Ureter (tissue), 1 donor: ENCODE data around the gene ITM2B. TPM values are rescaled to one million over a fixed set of nuclear protein-coding genes. Genes with fewer than 3 reads are reported as not detected.
A peak's percentile ranks its signal among the peaks of the same experiment; 100 is the strongest.
"Not testable (repeated sequence)": the region's sequence is repeated elsewhere in the genome, so short reads cannot be mapped to it uniquely, and the experiment has no call there.

Source experiments
- DNase-seq: peaks from one replicate; pipeline ENCODE4 v3.0.0-alpha.2; 2020; ENCODE audit warnings: low spot score
- total RNA-seq: library from RNA; stranded (reverse); gene quantifications from one replicate; pipeline ENCODE4 v1.2.4, GENCODE V29; 2023
- donor health status: DM: yes; HTN: yes; CAD: no.

ITM2B gene
- 682 TPM for total RNA-seq

DNA sequence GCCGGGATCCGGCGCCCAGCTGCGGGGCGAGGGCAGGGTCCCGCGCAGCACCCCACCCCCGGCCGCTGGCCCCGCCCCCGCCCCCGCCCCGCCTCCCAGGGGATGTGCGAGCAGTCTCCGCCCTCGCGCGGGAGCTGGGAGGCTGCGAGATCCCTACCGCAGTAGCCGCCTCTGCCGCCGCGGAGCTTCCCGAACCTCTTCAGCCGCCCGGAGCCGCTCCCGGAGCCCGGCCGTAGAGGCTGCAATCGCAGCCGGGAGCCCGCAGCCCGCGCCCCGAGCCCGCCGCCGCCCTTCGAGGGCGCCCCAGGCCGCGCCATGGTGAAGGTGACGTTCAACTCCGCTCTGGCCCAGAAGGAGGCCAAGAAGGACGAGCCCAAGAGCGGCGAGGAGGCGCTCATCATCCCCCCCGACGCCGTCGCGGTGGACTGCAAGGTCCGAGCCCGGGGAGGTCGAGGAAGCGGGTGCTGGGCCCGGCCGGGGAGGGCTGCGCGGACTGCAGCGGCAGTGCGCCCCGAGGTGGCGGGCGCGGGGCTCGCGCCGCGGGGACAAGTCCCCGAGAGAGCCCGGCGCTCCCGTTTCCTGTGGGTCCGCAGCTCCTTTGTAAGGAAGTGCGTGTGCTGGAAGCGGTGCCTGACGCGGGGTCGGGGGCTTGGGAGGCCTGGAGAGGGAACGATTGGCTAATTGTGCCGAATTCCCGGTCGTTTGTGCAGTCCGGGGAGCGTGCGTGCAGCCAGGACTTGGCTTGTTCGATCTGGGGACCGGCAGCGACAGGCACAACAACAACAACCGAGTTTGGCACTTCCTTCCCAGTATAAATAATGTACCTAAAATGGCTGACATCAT, at the start of gene ITM2B:
Gene ITM2B, plus strand, starts transcription at position 161 of the 843 bp plus-strand sequence. Its CDS starts 155 bp downstream, at position 316.
- DNase-seq = peak; percentile 81

DNA sequence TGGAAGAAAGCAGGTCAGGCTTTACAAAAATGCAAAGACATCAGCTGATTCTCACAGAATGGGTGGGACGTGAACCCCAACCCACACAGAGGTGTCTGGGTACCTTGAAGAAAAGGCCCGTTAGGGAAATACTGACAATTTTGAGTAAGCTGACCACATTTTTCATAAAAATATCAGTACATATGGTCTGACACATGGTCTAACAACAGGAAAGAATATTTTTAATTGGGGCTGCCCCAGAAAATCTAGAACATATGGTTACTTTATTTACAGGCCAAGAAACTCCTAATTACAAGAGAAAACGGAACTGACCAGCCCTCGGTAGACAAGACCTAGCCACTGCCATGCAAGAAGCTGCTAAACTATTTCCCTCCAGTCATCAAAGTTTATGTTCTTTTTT, 48.7 kb upstream of the ITM2B start:
- DNase-seq = no peak

DNA sequence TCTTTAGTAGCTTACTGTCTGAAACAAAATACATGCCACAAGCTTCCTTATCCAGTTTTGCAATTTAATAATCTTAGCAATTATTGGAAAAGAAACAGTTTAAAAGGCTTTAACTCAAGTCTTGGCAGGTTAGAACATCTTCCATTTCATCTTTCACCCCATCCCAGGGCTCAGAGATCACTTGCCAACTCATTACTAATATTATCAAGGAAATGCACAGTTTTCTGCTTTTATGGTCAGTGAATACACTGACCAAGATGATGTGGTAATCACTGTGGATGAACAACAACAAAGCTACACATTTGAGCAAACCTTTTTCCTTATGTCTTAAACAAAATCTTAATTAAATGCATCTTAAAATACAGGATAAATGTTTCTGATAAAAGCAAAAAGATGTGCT, 48.0 kb upstream of the ITM2B start:
- no peak for DNase-seq

DNA sequence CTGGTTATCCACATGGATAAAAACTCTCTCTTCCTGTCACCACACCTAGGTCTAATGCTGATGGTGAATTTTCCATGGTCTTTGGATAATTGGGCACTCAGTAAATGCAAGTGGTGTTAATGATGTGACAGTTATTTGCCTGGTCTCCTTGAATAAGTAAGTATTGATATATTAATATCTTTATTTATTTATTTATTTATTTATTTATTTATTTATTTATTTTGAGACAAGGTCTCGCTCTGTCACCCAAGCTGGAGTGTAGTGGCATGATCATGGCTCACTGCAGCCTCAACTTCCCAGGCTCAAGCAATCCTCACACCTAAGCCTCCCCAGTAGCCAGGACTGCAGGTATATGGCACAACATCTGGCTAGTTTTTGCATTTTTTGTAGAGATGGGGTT, 46.3 kb upstream of the ITM2B start:
- no peak for DNase-seq

DNA sequence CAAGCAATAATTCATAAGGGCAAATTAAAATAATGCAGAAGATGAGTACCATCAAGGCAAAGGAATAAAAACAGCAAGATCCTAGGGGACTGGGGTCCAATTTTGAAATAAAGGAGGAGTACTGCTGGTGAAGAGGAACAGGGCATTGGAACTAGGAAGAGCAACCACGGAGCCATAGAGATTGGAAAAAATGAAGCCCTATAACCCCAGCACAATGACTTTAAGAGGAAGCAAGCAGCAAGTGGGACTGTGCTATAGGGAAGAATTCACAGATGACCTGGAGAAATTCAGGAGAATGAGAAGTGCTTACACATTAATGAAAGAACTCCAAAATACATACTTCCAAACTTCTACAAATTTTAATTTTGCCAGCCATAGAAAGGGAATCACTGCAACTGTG, 44.9 kb upstream of the ITM2B start:
- no peak for DNase-seq

DNA sequence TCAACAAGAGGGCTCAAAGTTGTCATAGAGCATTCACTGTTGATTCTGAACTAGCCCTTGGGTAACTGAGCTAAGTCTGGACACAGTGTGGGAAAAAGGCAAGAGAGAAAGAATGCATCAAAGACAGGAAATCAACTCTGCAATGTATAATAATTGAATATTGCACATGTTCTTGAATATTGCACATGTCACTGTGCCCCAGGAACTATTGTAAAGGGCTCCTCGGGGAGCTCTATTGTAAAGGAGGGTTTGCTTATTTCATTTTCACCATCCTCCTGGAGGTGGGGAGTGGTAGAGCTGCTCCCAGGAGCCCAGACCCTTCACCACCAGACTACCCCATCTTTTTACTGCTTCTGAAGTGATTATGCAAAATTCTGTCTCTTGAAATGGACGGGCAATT, 44.4 kb upstream of the ITM2B start:
- DNase-seq = no peak

DNA sequence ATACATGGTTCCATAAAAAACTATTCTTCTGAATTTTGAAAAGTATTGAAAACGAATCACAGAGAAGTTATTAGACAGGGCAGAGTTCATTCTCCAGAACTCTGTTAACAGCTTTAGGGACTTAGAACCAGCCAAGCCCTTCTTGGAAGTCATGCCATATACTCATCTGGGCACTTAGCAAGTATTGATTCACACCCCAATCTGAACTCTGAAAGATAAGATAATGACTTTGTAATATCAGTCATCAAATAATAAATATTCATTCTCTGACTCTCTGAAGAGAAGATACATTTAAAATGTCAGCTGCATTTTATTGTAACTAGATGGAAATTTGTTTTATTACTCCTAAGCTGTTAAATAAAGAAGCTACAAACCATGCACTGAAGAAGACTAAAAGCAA, 43.8 kb upstream of the ITM2B start:
- no peak for DNase-seq

DNA sequence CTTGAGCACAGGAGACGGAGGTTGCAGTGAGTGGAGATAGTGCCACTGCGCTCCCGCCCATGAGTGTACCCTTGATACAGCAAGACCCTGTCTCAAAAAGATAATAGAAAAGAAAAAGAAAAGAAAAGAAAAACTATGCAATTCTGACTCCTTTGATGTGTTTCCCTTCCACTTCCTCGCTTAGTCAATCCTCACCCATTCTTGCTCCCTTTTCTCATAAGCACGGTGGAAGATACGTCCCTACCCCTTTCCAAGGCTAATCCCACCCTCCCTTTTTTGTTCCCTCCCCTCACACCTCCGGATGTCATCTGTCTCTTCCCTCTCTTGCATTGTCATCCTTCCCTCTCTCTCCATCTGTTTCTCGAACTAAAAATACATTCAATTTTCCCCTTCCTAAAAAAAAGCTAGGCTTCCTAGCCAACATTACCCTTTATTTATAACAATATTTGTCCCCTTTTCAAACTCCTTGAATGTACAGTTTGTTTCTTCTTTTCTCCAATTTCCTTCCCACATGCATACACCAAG, 40.5 kb upstream of the ITM2B start:
- DNase-seq = no peak

DNA sequence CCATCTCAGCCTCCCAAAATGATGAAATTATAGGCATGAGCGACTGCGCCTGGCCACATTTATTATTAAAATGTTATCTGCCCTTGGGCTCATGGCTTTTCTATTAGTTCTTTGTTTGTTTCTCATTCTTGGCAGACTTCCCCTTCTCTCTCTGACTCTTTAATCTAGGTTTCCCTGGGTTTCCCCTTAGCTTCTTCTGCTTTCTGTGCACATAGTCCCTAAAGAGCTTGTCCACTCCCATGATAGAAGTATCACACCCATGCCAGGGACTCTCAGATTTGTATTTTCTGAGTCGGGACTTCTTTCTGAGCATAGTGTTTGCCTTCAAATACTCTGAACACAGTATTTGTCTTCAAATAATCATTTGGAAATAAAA, 38.6 kb upstream of the ITM2B start:
- DNase-seq = no peak

DNA sequence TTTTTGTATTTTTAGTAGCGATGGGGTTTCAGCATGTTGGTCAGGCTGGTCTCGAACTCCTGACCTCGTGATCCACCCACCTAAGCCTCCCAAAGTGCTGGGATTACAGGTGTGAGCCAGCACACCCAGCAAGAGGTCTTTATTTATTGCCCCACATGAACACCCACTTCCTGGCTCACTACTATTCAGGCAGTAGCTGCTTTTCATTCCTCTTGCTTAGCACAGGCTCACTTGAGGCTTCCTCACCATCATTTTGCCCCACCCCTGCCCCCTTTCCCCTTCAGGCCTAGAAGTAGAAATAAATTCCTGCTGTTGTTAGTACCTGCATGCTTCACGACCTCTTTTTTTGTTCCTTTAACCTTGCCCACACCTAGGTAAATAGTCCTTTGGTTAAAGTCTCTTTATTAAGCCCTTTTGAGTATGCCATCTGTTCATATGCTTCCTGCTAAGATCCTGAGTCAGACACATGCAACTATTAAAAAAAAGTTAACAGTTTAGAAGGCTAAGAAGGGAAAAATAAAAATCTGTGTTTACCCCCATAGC, 33.5 kb upstream of the ITM2B start:
- no peak for DNase-seq

DNA sequence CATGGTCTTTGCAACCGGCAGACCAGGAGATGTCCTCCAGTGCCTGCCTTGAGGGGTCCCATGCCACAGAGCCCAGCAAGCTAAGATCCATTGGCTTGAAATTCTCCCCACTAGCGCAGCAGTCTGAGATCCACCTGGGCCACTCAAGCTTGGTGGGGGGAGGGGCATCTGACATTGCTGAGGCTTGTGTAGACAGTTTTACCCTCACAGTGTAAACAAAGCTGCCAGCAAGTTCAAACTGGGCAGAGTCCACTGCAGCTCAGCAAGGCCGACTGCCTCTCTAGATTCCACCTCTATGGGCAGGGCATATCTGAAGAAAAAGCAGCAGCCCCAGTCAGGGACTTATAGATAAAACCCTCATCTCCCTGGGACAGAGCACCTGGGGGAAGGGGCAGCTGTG, 32.0 kb upstream of the ITM2B start:
- DNase-seq = no peak

DNA sequence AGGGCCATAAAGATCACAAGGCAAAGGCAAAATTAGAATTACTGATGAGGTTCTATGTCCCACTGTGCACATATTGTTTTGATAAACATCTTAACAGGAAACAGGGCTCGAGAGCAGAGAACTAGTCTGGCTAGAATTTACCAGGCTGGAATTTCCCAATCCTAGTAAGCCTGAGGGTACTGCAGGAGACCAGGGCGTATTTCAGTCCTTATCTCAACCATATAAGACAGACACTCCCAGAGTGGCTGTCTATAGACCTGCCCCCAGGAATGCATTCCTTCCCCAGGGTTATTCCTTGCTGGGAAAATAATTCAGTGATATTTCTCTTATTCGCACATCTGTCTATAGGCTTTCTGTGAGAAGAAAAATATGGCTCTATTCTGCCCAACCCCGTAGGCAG, 25.8 kb upstream of the ITM2B start:
- not testable (repeated sequence) for DNase-seq

DNA sequence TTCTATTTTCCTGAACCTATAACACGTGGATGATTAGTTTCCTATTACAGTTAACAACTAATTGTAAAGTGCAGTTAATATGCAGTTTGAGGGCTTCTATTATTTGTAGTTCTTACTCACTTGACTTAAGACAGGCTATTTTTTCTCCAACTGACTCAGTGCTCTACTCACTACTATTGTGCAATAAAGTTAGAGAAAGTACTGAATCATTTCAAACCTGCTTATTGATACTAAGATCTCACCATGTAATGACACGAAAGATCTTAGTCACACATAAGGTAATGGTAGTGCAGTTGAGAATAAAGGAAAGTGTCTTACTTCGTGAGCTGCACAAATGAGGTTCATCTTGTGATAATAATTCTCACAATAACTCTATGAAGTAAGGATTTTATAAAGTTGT, 22.8 kb upstream of the ITM2B start:
- no peak for DNase-seq

DNA sequence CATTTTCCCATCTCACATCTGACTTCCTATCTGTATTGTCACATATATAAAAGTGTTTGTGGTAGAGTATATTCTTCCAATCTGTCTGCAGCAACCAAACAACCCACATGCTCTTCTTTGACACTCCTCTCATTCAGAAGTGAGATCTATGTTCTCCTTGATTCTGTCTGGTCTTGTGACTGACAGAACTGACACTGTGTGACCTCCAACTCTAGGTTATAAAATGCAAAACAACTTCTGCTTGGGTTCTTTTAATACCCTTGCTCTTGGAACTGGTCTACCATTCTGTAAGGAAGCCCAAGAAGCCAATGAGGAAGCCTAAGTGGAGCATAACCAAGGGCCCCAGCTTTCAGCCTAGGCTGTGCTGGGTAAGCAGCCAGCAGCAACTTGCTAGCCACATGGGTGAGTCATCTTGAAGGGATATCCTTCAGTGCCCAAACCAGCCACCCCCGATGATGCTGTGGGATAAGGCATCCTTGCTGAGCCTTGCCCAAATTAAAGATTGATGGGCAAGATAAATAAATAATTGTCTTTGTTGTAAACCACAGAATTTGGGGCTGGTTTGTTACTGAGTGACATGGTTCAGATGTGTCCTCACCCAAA, 18.4 kb upstream of the ITM2B start:
- DNase-seq = no peak

DNA sequence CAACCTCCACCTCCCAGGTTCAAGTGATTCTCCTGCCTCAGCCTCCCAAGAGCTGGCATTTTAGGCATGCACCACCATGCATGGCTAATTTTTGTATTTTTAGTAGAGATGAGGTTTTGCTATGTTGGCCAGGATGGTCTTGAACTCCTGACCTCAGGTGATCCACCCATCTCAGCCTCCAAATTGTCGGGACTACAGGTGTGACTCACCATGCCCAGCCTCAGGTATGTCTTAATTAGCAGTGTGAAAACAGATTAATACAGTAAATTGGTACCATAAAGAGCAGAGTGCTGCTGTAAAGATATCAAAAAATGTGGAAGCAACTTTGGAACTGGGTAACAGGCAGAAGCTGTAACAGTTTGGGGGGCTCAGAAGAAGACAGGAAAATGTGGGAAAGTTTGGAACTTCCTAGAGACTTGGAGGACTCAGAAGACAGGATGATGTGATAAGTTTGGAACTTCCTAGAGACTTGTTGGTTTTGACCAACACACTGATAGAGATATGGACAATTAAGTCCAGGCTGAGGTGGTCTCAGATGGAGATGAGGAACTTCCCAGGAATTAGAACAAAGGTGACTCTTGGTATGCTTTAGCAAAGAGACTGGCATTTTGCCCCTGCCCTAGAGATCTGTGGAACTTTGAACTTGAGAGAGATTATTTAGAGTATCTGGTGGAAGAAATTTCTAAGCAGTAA, 17.3 kb upstream of the ITM2B start:
- not testable (repeated sequence) for DNase-seq

DNA sequence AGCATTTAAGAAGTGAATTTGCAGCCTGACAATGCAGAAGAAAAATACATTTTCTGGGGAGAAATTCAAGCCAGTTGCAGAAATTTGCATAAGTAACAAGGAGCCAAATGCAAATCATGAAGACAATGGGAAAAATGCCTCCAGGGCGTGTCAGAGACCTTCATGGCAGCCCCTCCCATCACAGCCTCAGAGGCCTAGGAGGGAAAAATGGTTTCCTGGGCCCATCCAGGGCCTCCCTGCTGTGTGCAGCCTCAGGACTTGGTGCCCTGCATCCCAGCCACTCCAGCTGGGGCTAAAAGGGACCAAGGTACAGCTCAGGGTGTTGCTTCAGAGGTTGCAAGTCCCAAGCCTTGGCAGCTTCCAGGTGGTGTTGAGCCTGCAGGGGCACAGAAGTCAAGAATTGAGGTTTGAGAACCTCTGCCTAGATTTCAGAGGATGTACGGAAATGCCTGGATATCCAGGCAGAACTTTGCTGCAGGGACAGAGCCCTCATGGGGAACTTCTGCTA, 16.7 kb upstream of the ITM2B start:
- DNase-seq = no peak

DNA sequence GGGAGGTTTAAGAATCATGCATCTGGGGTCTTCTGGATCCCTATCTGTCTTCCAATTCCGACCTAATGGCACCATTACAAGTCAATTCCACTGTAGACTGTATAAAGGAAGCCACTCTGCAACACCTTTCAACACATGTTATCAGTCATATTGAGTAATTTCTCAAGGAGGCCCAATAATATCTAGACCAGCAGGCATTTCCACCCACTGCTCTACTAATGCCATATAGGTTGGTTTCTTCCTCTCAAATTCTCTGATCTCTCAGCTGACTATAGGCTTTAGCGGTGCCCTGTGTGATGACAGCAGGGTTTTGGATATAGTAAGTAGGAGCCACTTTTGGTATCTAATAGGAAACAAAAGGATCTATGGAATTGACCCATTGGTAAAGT, 12.4 kb upstream of the ITM2B start:
- DNase-seq = no peak

DNA sequence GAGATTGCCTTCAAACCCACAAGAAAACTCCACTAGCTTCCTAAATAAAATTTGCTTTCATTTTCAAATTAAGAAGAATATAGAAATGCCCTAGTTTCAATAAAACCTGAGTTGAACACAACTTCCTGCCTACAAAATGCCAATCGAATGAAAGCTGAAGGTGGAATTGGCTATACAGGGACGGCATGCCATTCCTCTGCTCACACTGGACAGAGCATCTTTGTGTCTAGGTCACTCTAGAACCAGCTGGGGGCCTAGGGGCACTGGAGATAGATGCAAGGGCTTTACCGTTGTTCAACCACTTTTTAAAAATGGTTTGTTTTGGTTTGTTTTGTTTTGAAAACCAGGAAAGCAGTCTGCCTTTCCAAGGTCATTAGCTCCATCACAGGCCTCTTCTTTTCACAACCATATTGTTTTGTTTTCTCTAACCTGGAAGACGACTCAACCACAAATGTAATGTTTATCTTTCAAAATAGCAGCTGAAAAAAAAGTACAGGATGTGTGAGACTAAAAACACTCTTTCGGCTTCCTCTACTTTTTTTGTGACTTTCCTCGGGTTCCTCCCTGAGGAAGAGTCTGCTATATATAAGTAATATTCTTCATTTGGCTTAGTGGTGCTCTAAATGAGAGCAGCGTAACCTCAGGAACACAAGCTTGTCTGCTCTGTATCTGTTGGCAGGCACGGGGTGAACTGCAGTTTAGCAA, 11.9 kb upstream of the ITM2B start:
- DNase-seq = no peak

DNA sequence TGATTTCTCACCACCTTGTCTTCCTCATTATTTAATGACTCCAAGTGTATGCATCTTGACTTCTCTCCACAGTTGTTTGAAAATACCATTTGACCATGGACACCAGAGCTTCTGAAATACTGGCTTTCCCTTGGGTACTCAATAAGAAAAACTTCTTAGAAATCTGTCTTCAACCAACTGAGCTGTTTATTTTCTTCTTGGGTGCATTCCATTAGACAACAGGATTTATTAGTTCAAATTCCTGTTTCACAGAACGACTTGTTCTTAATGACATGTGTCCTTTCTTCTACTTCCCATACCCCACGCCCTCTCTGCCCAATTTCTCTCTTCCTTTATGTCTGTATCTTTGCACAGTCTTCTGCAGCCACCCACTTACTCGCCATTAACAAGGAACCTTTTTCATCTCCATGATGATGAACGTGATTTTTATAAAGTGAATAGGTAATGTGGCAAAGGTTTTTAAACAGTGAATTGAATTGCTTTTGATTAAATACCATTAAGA, 11.3 kb upstream of the ITM2B start:
- DNase-seq = no peak

DNA sequence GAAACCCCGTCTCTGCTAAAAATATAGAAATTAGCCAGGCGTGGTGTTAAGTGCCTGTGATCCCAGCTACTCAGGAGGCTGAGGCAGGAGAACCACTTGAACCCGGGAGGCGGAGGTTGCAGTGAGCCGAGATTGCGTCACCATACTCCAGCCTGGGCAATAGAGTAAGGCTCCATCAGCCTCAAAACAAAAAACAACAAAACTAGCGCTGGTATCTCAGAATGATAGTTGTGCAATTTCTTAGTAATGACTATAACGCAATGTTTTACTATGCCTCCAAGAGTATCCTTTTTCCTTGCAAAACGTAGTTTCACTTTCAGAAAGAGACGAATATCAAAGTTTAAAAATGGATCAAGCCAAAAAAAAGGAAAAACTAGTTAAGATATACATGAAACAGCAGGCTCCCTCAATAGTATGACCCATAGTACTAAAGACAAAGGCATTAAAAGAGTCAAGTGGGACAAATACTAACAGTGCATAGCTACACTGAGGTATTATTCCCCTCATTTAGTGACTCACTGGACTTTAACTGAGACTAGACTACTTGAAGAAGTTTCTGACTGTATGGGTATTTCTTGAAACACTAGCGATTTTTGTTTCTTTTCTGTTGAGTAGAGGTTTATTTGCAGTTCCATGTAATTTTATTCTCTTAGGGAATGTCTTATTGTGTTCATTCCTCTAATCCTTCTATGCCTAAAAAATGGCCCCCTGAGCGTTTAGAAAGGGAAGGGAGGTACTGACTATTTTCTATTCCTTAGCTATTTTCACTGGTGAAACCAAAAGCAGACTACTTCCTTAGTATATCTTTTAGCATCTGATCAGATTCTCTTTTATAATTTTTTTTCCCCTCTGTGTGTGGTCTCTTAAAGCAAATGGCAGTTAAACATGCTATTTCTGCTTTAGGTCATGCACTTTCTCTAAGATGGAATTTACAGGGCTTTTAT, 10.4 kb upstream of the ITM2B start:
- no peak for DNase-seq
